Measurements from ENCODE around the gene NGFR.

The NGFR gene

GRCh38 chr17:49468811-49469385, 26.2 kb upstream of the NGFR start:
- DNase-seq (ENCODE audit: low read depth in 2 of 3, low spot score in 2 of 3), result no peak

GRCh38 chr17:49469831-49470810, 25.0 kb upstream of the NGFR start:
- DNase-seq (ENCODE audit: low read depth in 2 of 3, low spot score in 2 of 3), result no peak

- no peak for DNase-seq (ENCODE audit: low read depth in 2 of 3, low spot score in 2 of 3)
Observed at GRCh38 chr17:49471089-49471683, 23.9 kb upstream of the NGFR start.

GRCh38 chr17:49471769-49472168, 23.3 kb upstream of the NGFR start:
- DNase-seq (ENCODE audit: low read depth in 2 of 3, low spot score in 2 of 3), result no peak

DNA sequence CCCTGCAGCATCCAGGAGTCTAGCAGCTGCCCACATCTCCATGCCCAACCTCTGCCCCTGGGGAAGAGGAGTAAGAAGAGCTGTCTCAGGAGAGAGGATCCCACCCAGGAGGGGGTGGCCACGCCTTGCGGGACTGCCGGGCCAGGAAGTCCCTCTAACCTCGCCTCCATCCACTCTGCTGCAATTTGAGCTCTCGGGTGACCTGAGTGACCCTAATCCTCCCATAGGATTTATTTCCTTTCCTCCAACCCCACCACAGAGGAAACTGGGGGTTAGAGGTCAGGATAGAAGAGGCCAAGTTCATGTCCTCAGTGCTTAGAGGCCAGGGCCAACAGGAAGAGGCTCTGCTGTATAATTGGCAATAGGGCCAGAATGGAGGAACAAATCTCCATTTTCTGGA, 22.6 kb upstream of the NGFR start:
- no peak for DNase-seq (ENCODE audit: low read depth in 2 of 3, low spot score in 2 of 3)

DNA sequence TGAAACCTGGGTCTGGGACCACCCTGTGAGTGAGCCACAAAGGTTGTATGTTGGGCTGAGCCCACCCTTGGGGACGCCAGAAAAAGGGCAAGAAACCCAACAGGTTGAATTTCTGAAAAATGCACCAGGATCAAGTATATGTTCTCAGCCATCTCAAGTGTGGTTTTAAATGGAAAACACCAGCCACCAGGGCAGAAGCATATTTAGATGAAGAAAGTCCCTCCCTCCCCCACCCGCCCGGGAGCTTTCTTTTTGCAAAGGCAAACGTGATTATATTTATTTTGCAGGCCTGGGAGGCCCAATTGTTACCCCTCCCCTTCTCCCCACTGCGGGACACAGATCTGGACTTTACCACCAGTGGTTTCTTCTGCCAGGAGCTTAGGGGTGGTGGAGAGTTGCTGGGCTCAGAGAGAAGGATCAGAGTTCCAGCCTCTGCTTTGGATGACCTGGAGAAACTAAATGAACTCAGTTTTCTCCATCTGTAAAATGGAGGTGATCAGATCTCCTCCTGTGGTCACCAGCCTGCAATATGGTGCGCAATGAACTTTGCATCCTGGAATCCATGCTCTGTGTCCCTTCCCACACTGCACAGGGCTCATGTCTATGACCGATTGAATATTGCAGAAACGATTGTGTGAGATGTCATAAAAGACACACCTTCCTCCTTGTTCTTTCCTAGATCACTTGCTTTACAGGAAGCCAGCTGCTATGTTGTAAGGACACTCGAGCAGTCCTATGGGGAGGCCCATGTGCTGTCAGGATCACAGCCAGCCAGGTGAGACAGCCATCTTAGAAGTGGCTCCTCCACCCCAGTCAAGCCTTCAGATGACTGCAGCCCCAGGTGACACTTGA, 21.0 kb upstream of the NGFR start:
- DNase-seq (ENCODE audit: low read depth in 2 of 3, low spot score in 2 of 3), result no peak

- DNase-seq (ENCODE audit: low read depth in 2 of 3, low spot score in 2 of 3), result no peak
Observed at GRCh38 chr17:49477709-49478108, 17.4 kb upstream of the NGFR start.

DNA sequence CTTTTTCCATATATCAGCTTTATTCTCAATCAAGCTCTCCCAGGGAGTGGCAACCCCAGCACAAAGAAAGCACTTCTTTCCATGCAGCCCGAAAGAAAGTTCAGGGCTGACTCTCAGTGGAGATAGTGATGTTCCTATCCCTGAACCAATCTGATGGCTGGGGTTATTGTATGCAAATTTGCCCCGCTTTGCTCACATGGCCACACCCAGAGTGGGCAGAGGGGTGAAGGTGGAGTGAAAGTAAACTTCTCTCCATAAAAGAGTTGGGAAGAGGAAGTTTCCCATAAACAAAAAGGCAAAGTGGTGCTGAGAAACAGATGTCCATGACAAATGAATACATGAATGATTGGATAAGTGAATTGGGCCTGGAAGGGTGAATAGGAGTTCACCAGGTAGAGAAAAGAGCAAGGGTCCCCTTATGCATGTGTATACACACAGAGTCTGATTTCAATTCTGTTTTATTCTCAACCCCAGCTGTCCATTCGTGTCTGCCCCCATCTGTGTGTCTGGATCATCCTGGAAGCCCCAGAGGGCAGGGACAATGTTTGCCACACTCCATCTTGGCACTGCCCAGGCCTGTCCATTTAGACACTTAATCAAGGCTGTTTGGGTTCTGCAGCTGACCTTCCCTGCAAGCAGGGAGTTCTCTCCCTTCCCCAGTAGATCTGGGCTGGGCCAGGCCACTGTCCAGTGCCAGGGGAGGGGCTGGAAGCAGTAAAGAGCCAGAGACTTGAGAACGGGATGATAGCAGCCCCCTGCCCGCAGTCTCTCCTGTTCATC, 14.1 kb upstream of the NGFR start:
- no peak for DNase-seq (ENCODE audit: low read depth in 2 of 3, low spot score in 2 of 3)

DNA sequence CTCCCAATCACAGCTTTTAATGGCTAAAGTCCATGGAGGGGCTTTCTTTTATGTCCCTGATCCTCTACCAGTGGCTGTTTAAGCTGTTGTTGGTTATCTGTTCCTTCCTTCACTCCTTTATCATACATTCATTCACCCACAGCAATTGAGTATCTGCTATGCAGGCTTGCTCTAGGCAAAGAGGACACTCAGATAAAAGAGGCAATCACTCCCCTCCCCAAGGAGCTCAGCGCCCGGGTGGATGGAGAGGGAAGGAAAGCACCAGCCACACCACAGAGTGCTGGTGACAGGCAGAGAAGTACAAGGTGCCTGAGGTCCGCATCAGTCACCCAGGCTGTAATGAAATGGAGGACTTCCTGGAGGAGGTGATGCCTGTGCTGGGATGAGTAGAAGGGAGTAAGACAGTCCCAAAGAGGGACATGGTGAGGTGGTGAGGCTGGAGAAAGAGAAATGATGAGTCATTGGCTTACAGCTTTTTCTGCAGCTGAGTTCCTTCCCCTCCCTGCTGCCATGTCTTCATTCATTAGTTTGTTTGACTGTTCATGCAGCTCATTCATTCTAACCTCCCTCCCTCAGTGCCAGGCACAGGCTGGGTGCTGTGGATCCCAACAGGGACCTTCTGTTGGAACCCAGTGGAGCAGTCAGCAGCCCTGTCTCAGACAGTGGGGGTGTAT, 12.8 kb upstream of the NGFR start:
- DNase-seq (ENCODE audit: low read depth in 2 of 3, low spot score in 2 of 3), result no peak

- DNase-seq (ENCODE audit: low read depth in 2 of 3, low spot score in 2 of 3), result no peak
Observed at GRCh38 chr17:49483599-49484509, 11.2 kb upstream of the NGFR start.

GRCh38 chr17:49484588-49484987, 10.5 kb upstream of the NGFR start:
- no peak for DNase-seq (ENCODE audit: low read depth in 2 of 3, low spot score in 2 of 3)

- no peak for DNase-seq (ENCODE audit: low read depth in 2 of 3, low spot score in 2 of 3)
Observed at GRCh38 chr17:49486012-49486641, 9.0 kb upstream of the NGFR start.

DNA sequence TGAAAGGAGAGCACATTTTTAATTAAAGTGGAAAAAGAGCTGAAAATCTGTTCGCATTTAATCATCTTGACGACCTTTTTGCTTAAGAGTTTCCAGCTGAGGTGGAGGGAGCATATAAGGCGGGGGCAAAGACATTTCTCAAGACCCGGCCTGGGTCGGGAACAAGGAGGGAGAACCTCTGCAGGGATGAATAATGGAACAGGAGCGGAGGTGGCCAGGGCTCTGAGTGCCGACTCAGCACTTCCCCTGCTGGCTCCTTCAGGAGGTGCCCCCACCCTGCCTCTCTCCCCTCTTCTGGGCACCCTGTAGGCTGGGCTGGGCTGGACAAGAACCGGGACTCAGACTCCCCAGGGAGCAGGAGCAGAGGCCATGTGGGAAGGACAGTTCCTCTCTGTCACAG, 7.9 kb upstream of the NGFR start:
- DNase-seq (ENCODE audit: low read depth in 2 of 3, low spot score in 2 of 3), result no peak

DNA sequence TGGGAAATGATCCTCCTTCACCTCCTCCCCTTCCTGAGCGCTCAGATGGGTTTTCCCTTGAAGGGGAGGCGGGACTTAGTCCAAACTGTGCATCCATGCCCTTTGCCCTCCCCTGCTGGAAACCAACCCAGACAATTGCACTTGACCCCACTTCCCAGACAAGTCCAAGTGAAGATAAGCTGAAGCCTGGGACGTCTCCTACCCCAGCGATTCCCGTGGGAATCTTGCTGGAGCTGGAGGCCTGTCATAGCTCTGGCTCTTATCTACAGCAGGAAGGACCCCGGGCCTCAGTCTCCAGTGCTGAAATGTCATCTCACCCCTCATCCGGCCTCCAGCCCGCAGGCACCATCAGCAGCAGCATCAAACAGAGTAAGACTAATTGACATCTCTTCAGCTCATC, 6.5 kb upstream of the NGFR start:
- DNase-seq (ENCODE audit: low read depth in 2 of 3, low spot score in 2 of 3), result no peak

DNA sequence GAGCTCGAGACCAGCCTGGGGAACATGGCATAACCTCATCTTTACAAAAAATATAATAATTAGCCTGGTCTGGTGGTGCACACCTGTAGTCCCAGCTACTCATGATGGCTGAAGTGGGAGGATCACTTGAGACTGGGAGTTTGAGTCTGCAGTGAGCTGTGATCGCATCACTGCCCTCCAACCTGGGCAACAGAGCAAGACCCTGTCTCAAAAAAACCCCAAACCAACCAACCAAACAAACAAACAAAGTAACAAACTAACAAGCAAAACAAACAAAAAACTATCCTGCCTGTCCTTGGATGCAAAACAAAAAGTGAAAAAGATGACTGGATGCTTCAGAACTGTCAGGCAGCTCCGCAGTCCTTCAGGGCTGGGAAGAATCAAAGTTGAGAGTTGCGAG, 5.7 kb upstream of the NGFR start:
- no peak for DNase-seq (ENCODE audit: low read depth in 2 of 3, low spot score in 2 of 3)

DNA sequence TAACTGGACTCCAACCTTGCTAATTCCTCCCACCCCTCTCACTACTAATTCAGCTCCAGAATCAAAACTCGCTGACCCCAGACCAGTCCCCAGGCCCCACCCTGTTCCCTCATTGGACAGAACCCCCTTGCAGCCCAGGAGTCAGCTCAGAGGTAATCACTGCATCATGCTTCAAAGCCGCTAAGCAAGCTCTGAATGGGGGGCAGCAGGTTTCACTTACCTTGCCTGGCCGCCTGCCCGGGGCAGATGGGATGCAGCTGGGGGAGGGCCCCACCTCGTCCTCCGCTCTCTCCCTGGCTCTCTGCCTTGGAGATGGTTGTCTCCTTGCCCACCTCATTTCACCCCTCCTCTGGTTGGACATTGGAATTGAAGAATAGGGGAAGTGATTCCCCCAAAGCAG, 4.8 kb upstream of the NGFR start:
- no peak for DNase-seq (ENCODE audit: low read depth in 2 of 3, low spot score in 2 of 3)

GRCh38 chr17:49491192-49491769, 3.8 kb upstream of the NGFR start:
- DNase-seq (ENCODE audit: low read depth in 2 of 3, low spot score in 2 of 3), result no peak

DNA sequence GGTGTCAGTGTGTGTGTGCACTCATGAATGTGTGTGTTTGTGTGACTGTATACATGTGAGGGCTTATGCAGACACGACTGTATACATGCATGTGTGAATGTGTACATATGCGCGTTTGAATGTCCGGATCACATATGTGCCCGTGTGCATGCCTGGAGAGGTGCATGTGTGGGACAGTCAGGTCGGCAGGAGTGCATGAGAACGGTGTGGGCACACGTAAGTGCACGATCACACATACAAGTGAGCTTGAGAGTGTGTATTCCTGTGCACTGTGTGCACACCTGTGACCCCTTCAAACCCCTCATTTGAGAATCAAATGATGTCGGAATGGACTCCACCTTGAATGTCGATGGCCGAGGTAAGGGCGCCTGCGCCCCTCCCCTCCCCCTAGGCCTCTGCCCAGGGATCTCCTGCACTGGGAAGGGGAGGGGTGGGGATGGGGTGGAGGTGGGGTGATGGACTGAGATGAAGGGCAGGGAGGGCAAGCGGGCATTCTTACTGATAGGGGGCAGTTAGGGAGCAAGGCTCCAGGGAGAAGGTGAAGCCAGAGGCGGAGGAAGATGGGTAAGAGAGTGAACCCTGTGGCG, 601 bp upstream of the NGFR start:
- no peak for DNase-seq (ENCODE audit: low read depth in 2 of 3, low spot score in 2 of 3)

Measured in activated CD8-positive, alpha-beta memory T cell treated with anti-CD3 and anti-CD28 coated beads for 48 hours (primary cell).